ENCODE measurements around the gene MACROH2A1. TPM values are rescaled to one million over a fixed set of nuclear protein-coding genes. Genes with fewer than 3 reads are reported as not detected.

Gene MACROH2A1
- total and polyA plus RNA-seq, 10 of the 15 experiments (the other 5 are each of a cell fraction or from before 2014, with no cell fraction given), result 45.7 to 230 (median 196) TPM

GRCh38 chr5:135348918-135349317, 50.1 kb downstream of the MACROH2A1 start:
- intact Hi-C loops (cut with micrococcal nuclease; ENCODE audit: unreplicated experiment), result no loop called here
- no peak for DNase-seq (ENCODE audit: low read depth, low spot score)
- H2AFZ ChIP-seq (ENCODE audit: control insufficient read depth, low read depth, low read length), result no peak overlapping the region
- TF ChIP-seq RELA (IDR thresholded peaks at IDR 0.05; ENCODE audit: borderline replicate concordance, partially characterized antibody) (no peak), STAT3 (IDR thresholded peaks at IDR 0.05; ENCODE audit: low read depth, low read length) (no peak), HDAC2 (IDR thresholded peaks at IDR 0.05) (no peak), NBN (IDR thresholded peaks at IDR 0.05) (no peak), WRNIP1 (IDR thresholded peaks at IDR 0.05; ENCODE audit: borderline replicate concordance, low read depth, low read length) (no peak), POLR2AphosphoS5 (IDR thresholded peaks at IDR 0.05; ENCODE audit: low read length) (no peak), USF2 (IDR thresholded peaks at IDR 0.05; ENCODE audit: borderline replicate concordance, low read depth, low read length) (no peak)
- in situ Hi-C loops (cut with MboI), result no loop called here
- H3K4me3 ChIP-seq, result no peak overlapping the region
- no TSS peak for BruUV-seq (replicated peaks)
- peaks cover 18 to 29% of the 10 kb centered on the region in 2 experiments for H3K36me3 ChIP-seq (ENCODE audit: control insufficient read depth in 2 of 2, insufficient read depth in 2 of 2, low read length in 1 of 2)
- H3K9me3 ChIP-seq (replicated peaks; ENCODE audit: control insufficient read depth, insufficient read depth, low read length), result no peaks in the 10 kb centered on the region
- SMC1A ChIA-PET (ENCODE audit: uncharacterized antibody, unreplicated experiment), result no interaction called here
- no peaks in the 10 kb centered on the region for H3K79me2 ChIP-seq (ENCODE audit: control insufficient read depth, insufficient read depth, low read length)
- no peaks in the 10 kb centered on the region for H4K20me1 ChIP-seq (ENCODE audit: control insufficient read depth, insufficient read depth)
- 0 out of 2 replicates have a peak, but pooled peaks cover 3% of the 10 kb centered on the region for H3K4me1 ChIP-seq (ENCODE audit: control insufficient read depth, insufficient read depth, low read length)
- H3K4me2 ChIP-seq (ENCODE audit: control insufficient read depth, insufficient read depth), result no peak overlapping the region
- no peak for ATAC-seq
- CTCF ChIA-PET, result interaction anchor here (1.9 kb wide), 1 partner anchor 77 kb away, joined by 7 read pairs; no protein-coding TSS in a partner anchor
- POLR2A ChIA-PET, result no interaction called here
- 100% methylated on average over 1 of the region's 1 CpG for WGBS (ENCODE audit: insufficient coverage, insufficient replicate concordance, low lambda C conversion rate, missing lambda C conversion rate)
- RAD21 ChIA-PET (ENCODE audit: unreplicated experiment), result no interaction called here
- no peaks in the 10 kb centered on the region for H3K27me3 ChIP-seq (replicated peaks in 1 of 2; ENCODE audit: control insufficient read depth in 2 of 2, insufficient read depth in 2 of 2, low read length in 1 of 2)
- H3K27ac ChIP-seq (ENCODE audit: control insufficient read depth, insufficient read depth), result no peak overlapping the region
- no peak for FAIRE-seq
- H3K9ac ChIP-seq (ENCODE audit: control insufficient read depth, insufficient read depth, low read length), result no peak overlapping the region

GRCh38 chr5:135347392-135347791, 51.6 kb downstream of the MACROH2A1 start:
- H3K36me3 ChIP-seq (ENCODE audit: control insufficient read depth in 2 of 2, insufficient read depth in 2 of 2, low read length in 1 of 2), result peaks cover 21 to 33% of the 10 kb centered on the region in 2 experiments
- no peak overlapping the region for H3K4me2 ChIP-seq (ENCODE audit: control insufficient read depth, insufficient read depth)
- H3K9ac ChIP-seq (ENCODE audit: control insufficient read depth, insufficient read depth, low read length), result no peak overlapping the region
- H3K9me3 ChIP-seq (replicated peaks; ENCODE audit: control insufficient read depth, insufficient read depth, low read length), result no peaks in the 10 kb centered on the region
- RAD21 ChIA-PET (ENCODE audit: unreplicated experiment), result no interaction called here
- SMC1A ChIA-PET (ENCODE audit: uncharacterized antibody, unreplicated experiment), result interaction anchor here (1.4 kb wide), 1 partner anchor 219 kb away, joined by 4 read pairs; no protein-coding TSS in a partner anchor
- POLR2A ChIA-PET, result no interaction called here
- ATAC-seq (no peak), DNase-seq (ENCODE audit: low read depth, low spot score) (no peak), FAIRE-seq (no peak)
- no peaks in the 10 kb centered on the region for H3K27me3 ChIP-seq (replicated peaks in 1 of 2; ENCODE audit: control insufficient read depth in 2 of 2, insufficient read depth in 2 of 2, low read length in 1 of 2)
- intact Hi-C loops (cut with micrococcal nuclease; ENCODE audit: unreplicated experiment) (no loop called here), in situ Hi-C loops (cut with MboI) (no loop called here)
- H4K20me1 ChIP-seq (ENCODE audit: control insufficient read depth, insufficient read depth), result no peaks in the 10 kb centered on the region
- H3K4me1 ChIP-seq (ENCODE audit: control insufficient read depth, insufficient read depth, low read length), result peaks cover 8% of the 10 kb centered on the region
- no peak overlapping the region for H2AFZ ChIP-seq (ENCODE audit: control insufficient read depth, low read depth, low read length)
- no peak overlapping the region for H3K4me3 ChIP-seq
- WGBS (ENCODE audit: insufficient coverage, insufficient replicate concordance, low lambda C conversion rate, missing lambda C conversion rate), result 75% methylated on average over 4 of the region's 4 CpGs
- CTCF ChIA-PET, result interaction anchor here (1.4 kb wide), 1 partner anchor 112 kb away, joined by 3 read pairs; no protein-coding TSS in a partner anchor
- no TSS peak for BruUV-seq (replicated peaks)
- no peak overlapping the region for H3K27ac ChIP-seq (ENCODE audit: control insufficient read depth, insufficient read depth)
- H3K79me2 ChIP-seq (ENCODE audit: control insufficient read depth, insufficient read depth, low read length), result no peaks in the 10 kb centered on the region
- TF ChIP-seq POLR2AphosphoS2 (IDR thresholded peaks at IDR 0.05; ENCODE audit: low read depth, low read length), result no peak
- no peak for TF ChIP-seq MLLT1 (IDR thresholded peaks at IDR 0.05)
- no peak for TF ChIP-seq ZNF207 (IDR thresholded peaks at IDR 0.05; ENCODE audit: borderline replicate concordance)
- TF ChIP-seq EGR1 (IDR thresholded peaks at IDR 0.05; ENCODE audit: borderline replicate concordance in 1 of 2, low read depth in 2 of 2, low read length in 2 of 2), result no peak
- no peak for TF ChIP-seq NRF1 (conservative IDR thresholded peaks at IDR 0.05; ENCODE audit: low read depth, low read length)
- no peak for TF ChIP-seq YY1 (IDR thresholded peaks at IDR 0.05; ENCODE audit: low read depth, low read length)
- no peak for TF ChIP-seq DPF2 (IDR thresholded peaks at IDR 0.05)
- no peak for TF ChIP-seq TCF12 (IDR thresholded peaks at IDR 0.05; ENCODE audit: low read depth, low read length)
- TF ChIP-seq RBBP5 (conservative IDR thresholded peaks at IDR 0.05), result no peak
- no peak for TF ChIP-seq CBX5 (IDR thresholded peaks at IDR 0.05; ENCODE audit: low read depth)
- no peak for TF ChIP-seq GATAD2B (conservative IDR thresholded peaks at IDR 0.05; ENCODE audit: low read depth)
